Liver (tissue), 9 donors: Measurements from ENCODE around the gene CNTD1. TPM values are rescaled to one million over a fixed set of nuclear protein-coding genes. Genes with fewer than 3 reads are reported as not detected.

Experiments
- DNase-seq: peaks from one replicate; pipeline ENCODE4 v3.0.0-alpha.2; 2017; ENCODE audit warnings: low spot score
- H3K27ac ChIP-seq, 2 donors: one replicate each; pipeline ENCODE4 v1.7.0; 2013; ENCODE audit warnings: inconsistent platforms in 2 of 2, low read length in 2 of 2, control low read depth in 1 of 2, low read depth in 1 of 2, mild to moderate bottlenecking in 1 of 2
- H3K27me3 ChIP-seq, 4 donors: one replicate each; pipeline versions ENCODE4 v1.6.1 to v1.7.0; 2013; ENCODE audit warnings: low read length in 3 of 4, inconsistent platforms in 1 of 4, mild to moderate bottlenecking in 1 of 4, moderate library complexity in 1 of 4; ENCODE audit not compliant: control insufficient read depth in 4 of 4, insufficient read depth in 4 of 4
- H3K36me3 ChIP-seq, 4 donors: one replicate each; pipeline versions ENCODE4 v1.6.1 to v1.7.0; 2013; ENCODE audit warnings: low read length in 3 of 4, mild to moderate bottlenecking in 3 of 4, low read depth in 1 of 4, moderate library complexity in 1 of 4; ENCODE audit not compliant: control insufficient read depth in 4 of 4, insufficient read depth in 3 of 4
- H3K4me1 ChIP-seq, 4 donors: one replicate each; pipeline versions ENCODE4 v1.6.1 to v1.7.0; 2013; ENCODE audit warnings: low read length in 3 of 4, mild to moderate bottlenecking in 3 of 4, moderate library complexity in 1 of 4; ENCODE audit not compliant: control insufficient read depth in 4 of 4, insufficient read depth in 4 of 4
- H3K4me3 ChIP-seq, 3 donors: one replicate each; pipeline versions ENCODE4 v1.6.1 to v1.7.0; 2013; ENCODE audit warnings: low read length in 3 of 3, control low read depth in 1 of 3, low read depth in 1 of 3, mild to moderate bottlenecking in 1 of 3
- H3K9ac ChIP-seq, 2 donors: one replicate each; pipeline ENCODE4 v1.7.0; 2013; ENCODE audit warnings: low read length in 2 of 2, mild to moderate bottlenecking in 2 of 2, moderate library complexity in 2 of 2, control low read depth in 1 of 2, low read depth in 1 of 2
- H3K9me3 ChIP-seq, 4 donors: one replicate each; pipeline versions ENCODE4 v1.6.1 to v1.7.0; 2013; ENCODE audit warnings: low read length in 3 of 4; ENCODE audit not compliant: control insufficient read depth in 4 of 4
- EGR1 ChIP-seq, 2 donors: IDR thresholded peaks; 2 replicates each; pipeline ENCODE4 v1.6.1; 2016 to 2018; ENCODE audit warnings: antibody characterized with exemption in 2 of 2, low read depth in 2 of 2
- FOXA1 ChIP-seq: IDR thresholded peaks from 2 replicates; pipeline ENCODE4 v1.6.1; 2016; ENCODE audit warnings: antibody characterized with exemption
- FOXA2 ChIP-seq: IDR thresholded peaks from 2 replicates; pipeline ENCODE4 v1.6.1; 2016; ENCODE audit warnings: antibody characterized with exemption
- GABPA ChIP-seq, 2 donors: IDR thresholded peaks in 1 of 2; conservative IDR thresholded peaks in 1 of 2; 2 replicates each; pipeline ENCODE4 v1.6.1; 2016; ENCODE audit warnings: antibody characterized with exemption in 2 of 2, mild to moderate bottlenecking in 1 of 2, moderate library complexity in 1 of 2
- HNF4A ChIP-seq, 2 donors: conservative IDR thresholded peaks; 2 replicates each; pipeline ENCODE4 v1.6.1; 2016; ENCODE audit warnings: antibody characterized with exemption in 2 of 2, mild to moderate bottlenecking in 2 of 2
- HNF4G ChIP-seq: IDR thresholded peaks from 2 replicates; pipeline ENCODE4 v1.6.1; 2016; ENCODE audit warnings: antibody characterized with exemption
- JUND ChIP-seq, 2 donors: IDR thresholded peaks; 2 replicates each; pipeline ENCODE4 v1.6.1; 2016; ENCODE audit warnings: antibody characterized with exemption in 2 of 2
- RAD21 ChIP-seq, 2 donors: IDR thresholded peaks; 2 replicates each; pipeline ENCODE4 v1.6.1; 2016; ENCODE audit warnings: antibody characterized with exemption in 2 of 2, mild to moderate bottlenecking in 2 of 2
- RXRA ChIP-seq, 2 donors: IDR thresholded peaks; 2 replicates each; pipeline ENCODE4 v1.6.1; 2017 to 2018; ENCODE audit warnings: antibody characterized with exemption in 2 of 2, mild to moderate bottlenecking in 1 of 2
- TAF1 ChIP-seq: conservative IDR thresholded peaks from 2 replicates; pipeline ENCODE4 v1.6.1; 2016; ENCODE audit warnings: antibody characterized with exemption, mild to moderate bottlenecking
- WGBS: extraction: QIAGEN DNeasy Blood & Tissue Kit; methylation state at CpG from one replicate; pipeline ENCODE4 v1.1.7; 2013; 5-methylcytosine and 5-hydroxymethylcytosine counted together
- polyA plus RNA-seq, 2 donors: library from polyadenylated mRNA; stranded (reverse) in 1 of 2; unstranded in 1 of 2; fragments of 200-250 nt in 1 of 2; fragments of >200 nt in 1 of 2; fragmentation: Nextera tagmentation in 1 of 2; extraction: Ambion mirVana in 1 of 2; gene quantifications; one replicate each; pipeline versions ENCODE4 v1.2.1 to v1.2.3, GENCODE V29; 2013 to 2015
- total RNA-seq, 2 donors: library from RNA; depleted of rRNA; stranded (reverse); fragments of >200 nt; gene quantifications; one replicate each; pipeline ENCODE4 v1.2.3, GENCODE V29; 2014
- TF ChIP-seq, protein P1 (sequence below): IDR thresholded peaks from 2 replicates; pipeline ENCODE4 v1.6.1; 2016; ENCODE audit warnings: antibody characterized with exemption
- TF ChIP-seq, protein P2 (sequence below): IDR thresholded peaks from 2 replicates; pipeline ENCODE4 v1.6.1; 2016; ENCODE audit warnings: antibody characterized with exemption
- TF ChIP-seq, protein P3 (sequence below): fragments of 150-350 bp; IDR thresholded peaks from 2 replicates; pipeline ENCODE4 v1.5.1; 2017; ENCODE audit warnings: improper control_type of control experiment, low read depth, low read length; ENCODE audit not compliant: missing input control
- TF ChIP-seq, protein P4 (sequence below): IDR thresholded peaks from 2 replicates; pipeline ENCODE4 v1.6.1; 2016; ENCODE audit warnings: antibody characterized with exemption, mild to moderate bottlenecking
- donor health status: healthy.
- donor health status: healthy.
- donor health status: healthy.
- donor health status: healthy.
- donor health status: healthy.

CNTD1 gene
- total and polyA plus RNA-seq, 4 donors: 0.28 to 0.93 (median 0.89) TPM; not detected in 1

DNA sequence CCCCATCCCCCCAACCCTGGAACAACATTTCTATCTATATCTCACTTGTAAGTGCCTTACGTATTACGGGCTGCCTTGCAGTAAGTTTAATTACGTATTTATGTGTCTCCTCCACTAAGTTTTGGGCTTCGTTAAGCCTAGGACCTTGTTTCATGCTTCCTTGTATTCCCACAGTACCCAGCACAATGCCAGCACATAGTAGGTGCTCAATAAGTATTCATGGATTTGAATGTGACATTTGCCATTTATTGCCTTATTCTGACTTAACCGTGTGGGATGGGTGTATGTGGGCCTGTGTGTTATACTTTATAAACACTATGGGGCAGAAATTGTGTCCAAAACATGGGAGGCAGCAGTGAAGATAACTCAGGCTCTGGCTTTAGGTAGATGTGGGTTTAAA is 6.1 kb upstream of the CNTD1 start:
- Histone ChIP-seq H3K4me1 (peaks cover 5 to 18% (median 10%) of the 10 kb centered on the region in 4 donors), H3K4me3 (no peak overlapping the region), H3K27me3 (no peaks in the 10 kb centered on the region), H3K27ac (no peak overlapping the region), H3K36me3 (peaks cover 0 to 2% (median under 1%) of the 10 kb centered on the region in 4 donors), H3K9me3 (no peaks in the 10 kb centered on the region), H3K9ac (no peak overlapping the region)
- DNase-seq: no peak
- TF ChIP-seq, protein P1, sequence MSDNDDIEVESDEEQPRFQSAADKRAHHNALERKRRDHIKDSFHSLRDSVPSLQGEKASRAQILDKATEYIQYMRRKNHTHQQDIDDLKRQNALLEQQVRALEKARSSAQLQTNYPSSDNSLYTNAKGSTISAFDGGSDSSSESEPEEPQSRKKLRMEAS: no peak
- TF ChIP-seq, protein P2, sequence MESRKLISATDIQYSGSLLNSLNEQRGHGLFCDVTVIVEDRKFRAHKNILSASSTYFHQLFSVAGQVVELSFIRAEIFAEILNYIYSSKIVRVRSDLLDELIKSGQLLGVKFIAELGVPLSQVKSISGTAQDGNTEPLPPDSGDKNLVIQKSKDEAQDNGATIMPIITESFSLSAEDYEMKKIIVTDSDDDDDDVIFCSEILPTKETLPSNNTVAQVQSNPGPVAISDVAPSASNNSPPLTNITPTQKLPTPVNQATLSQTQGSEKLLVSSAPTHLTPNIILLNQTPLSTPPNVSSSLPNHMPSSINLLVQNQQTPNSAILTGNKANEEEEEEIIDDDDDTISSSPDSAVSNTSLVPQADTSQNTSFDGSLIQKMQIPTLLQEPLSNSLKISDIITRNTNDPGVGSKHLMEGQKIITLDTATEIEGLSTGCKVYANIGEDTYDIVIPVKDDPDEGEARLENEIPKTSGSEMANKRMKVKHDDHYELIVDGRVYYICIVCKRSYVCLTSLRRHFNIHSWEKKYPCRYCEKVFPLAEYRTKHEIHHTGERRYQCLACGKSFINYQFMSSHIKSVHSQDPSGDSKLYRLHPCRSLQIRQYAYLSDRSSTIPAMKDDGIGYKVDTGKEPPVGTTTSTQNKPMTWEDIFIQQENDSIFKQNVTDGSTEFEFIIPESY: no peak
- TF ChIP-seq, protein P3, sequence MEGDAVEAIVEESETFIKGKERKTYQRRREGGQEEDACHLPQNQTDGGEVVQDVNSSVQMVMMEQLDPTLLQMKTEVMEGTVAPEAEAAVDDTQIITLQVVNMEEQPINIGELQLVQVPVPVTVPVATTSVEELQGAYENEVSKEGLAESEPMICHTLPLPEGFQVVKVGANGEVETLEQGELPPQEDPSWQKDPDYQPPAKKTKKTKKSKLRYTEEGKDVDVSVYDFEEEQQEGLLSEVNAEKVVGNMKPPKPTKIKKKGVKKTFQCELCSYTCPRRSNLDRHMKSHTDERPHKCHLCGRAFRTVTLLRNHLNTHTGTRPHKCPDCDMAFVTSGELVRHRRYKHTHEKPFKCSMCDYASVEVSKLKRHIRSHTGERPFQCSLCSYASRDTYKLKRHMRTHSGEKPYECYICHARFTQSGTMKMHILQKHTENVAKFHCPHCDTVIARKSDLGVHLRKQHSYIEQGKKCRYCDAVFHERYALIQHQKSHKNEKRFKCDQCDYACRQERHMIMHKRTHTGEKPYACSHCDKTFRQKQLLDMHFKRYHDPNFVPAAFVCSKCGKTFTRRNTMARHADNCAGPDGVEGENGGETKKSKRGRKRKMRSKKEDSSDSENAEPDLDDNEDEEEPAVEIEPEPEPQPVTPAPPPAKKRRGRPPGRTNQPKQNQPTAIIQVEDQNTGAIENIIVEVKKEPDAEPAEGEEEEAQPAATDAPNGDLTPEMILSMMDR: no peak
- no peak for TF ChIP-seq FOXA2
- TF ChIP-seq JUND (IDR thresholded peaks at IDR 0.05): no peak
- TF ChIP-seq HNF4G: no peak
- TF ChIP-seq, protein P4, sequence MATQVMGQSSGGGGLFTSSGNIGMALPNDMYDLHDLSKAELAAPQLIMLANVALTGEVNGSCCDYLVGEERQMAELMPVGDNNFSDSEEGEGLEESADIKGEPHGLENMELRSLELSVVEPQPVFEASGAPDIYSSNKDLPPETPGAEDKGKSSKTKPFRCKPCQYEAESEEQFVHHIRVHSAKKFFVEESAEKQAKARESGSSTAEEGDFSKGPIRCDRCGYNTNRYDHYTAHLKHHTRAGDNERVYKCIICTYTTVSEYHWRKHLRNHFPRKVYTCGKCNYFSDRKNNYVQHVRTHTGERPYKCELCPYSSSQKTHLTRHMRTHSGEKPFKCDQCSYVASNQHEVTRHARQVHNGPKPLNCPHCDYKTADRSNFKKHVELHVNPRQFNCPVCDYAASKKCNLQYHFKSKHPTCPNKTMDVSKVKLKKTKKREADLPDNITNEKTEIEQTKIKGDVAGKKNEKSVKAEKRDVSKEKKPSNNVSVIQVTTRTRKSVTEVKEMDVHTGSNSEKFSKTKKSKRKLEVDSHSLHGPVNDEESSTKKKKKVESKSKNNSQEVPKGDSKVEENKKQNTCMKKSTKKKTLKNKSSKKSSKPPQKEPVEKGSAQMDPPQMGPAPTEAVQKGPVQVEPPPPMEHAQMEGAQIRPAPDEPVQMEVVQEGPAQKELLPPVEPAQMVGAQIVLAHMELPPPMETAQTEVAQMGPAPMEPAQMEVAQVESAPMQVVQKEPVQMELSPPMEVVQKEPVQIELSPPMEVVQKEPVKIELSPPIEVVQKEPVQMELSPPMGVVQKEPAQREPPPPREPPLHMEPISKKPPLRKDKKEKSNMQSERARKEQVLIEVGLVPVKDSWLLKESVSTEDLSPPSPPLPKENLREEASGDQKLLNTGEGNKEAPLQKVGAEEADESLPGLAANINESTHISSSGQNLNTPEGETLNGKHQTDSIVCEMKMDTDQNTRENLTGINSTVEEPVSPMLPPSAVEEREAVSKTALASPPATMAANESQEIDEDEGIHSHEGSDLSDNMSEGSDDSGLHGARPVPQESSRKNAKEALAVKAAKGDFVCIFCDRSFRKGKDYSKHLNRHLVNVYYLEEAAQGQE: no peak
- TF ChIP-seq FOXA1: no peak
- TF ChIP-seq TAF1: no peak
- WGBS: 76% methylated on average over 5 of the region's 5 CpGs

DNA sequence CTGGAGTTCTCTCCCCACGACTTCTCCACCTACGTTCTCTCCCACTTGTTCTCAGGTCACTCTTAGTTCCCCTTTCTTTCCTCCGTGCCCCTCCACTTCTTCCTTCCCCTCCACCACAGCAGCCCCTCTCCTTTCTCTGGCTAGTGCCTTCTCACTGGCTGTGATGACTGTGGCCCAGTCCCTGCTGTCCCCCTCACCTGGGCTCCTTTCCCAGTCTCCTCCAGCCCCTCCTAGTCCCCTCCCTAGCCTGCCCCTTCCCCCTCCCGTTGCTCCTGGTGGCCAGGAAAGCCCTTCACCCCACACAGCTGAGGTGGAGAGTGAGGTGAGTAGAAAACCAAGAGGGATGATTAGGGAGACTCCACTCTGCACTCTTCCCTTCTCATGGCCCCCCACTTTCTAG is 3.6 kb upstream of the CNTD1 start:
- H3K27ac ChIP-seq: no peak overlapping the region
- no peaks in the 10 kb centered on the region for H3K9me3 ChIP-seq
- H3K9ac ChIP-seq: no peak overlapping the region
- H3K4me3 ChIP-seq: no peak overlapping the region
- peaks cover 7 to 29% (median 18%) of the 10 kb centered on the region in 4 donors for H3K4me1 ChIP-seq
- no peak for DNase-seq
- TF ChIP-seq TAF1 (no peak), FOXA1 (no peak), EGR1 (IDR thresholded peaks at IDR 0.05; ENCODE audit: low read depth in 2 of 2) (no peak), JUND (IDR thresholded peaks at IDR 0.05) (no peak), HNF4A (conservative IDR thresholded peaks at IDR 0.05) (no peak), FOXA2 (no peak), GABPA (IDR thresholded peaks at IDR 0.05 in 1 of 2, conservative IDR thresholded peaks at IDR 0.05 in 1 of 2) (no peak), RXRA (IDR thresholded peaks at IDR 0.05) (no peak), RAD21 (IDR thresholded peaks at IDR 0.05) (no peak)
- TF ChIP-seq, protein P3: no peak
- WGBS: 72% methylated on average over 4 of the region's 4 CpGs
- peaks cover 0 to 2% (median under 1%) of the 10 kb centered on the region in 4 donors for H3K36me3 ChIP-seq
- H3K27me3 ChIP-seq: no peaks in the 10 kb centered on the region
